ENCODE data around the gene HTRA3. TPM values are rescaled to one million over a fixed set of nuclear protein-coding genes. Genes with fewer than 3 reads are reported as not detected.

Gene HTRA3
- total and polyA plus RNA-seq, 8 donors = 0.56 to 15.6 (median 2.7) TPM

GRCh38 chr4:8316911-8317351, 47.4 kb downstream of the HTRA3 start:
- DNase-seq = peak in 2 of 6 donors; percentile 45 to 51
- no peaks in the 10 kb centered on the region for H3K9me3 ChIP-seq
- intact Hi-C loops (cut with DNase I) = no loop called here
- no peak overlapping the region for H3K4me3 ChIP-seq
- no peak overlapping the region for H3K27ac ChIP-seq
- no peaks in the 10 kb centered on the region for H3K27me3 ChIP-seq
- no peaks in the 10 kb centered on the region for H3K36me3 ChIP-seq
- ATAC-seq = no peak
- peaks cover 0 to 6% (median 0%) of the 10 kb centered on the region in 3 donors for H3K4me1 ChIP-seq
- WGBS, 2 donors = 88 to 94% methylated on average over 15 of the region's 15 CpGs
- FAIRE-seq = no peak
- no peak for TF ChIP-seq CTCF (IDR thresholded peaks at IDR 0.05)

GRCh38 chr4:8317474-8317873, 47.9 kb downstream of the HTRA3 start:
- no peak for DNase-seq
- no peak for ATAC-seq
- intact Hi-C loops (cut with DNase I) = no loop called here

GRCh38 chr4:8318509-8318908, 49.0 kb downstream of the HTRA3 start:
- Histone ChIP-seq H3K27me3 (no peaks in the 10 kb centered on the region), H3K4me3 (no peak overlapping the region), H3K9me3 (no peaks in the 10 kb centered on the region), H3K27ac (no peak overlapping the region), H3K4me1 (peaks cover 0 to 6% (median 0%) of the 10 kb centered on the region in 3 donors), H3K36me3 (no peaks in the 10 kb centered on the region)
- 87 to 93% methylated on average over 7 of the region's 7 CpGs for WGBS, 2 donors
- TF ChIP-seq CTCF (IDR thresholded peaks at IDR 0.05) = no peak
- no peak for FAIRE-seq
- ATAC-seq = no peak
- intact Hi-C loops (cut with DNase I) = no loop called here
- no peak for DNase-seq

More at GRCh38 chr4:8317474-8317873, 47.9 kb downstream of the HTRA3 start:
- FAIRE-seq = no peak
- Histone ChIP-seq H3K27ac (no peak overlapping the region), H3K4me3 (no peak overlapping the region), H3K36me3 (no peaks in the 10 kb centered on the region), H3K9me3 (no peaks in the 10 kb centered on the region), H3K4me1 (peaks cover 0 to 6% (median 0%) of the 10 kb centered on the region in 3 donors), H3K27me3 (no peaks in the 10 kb centered on the region)
- TF ChIP-seq CTCF (IDR thresholded peaks at IDR 0.05) = no peak
- 78 to 79% methylated on average over 6 of the region's 6 CpGs for WGBS, 2 donors

GRCh38 chr4:8319061-8319460, 49.5 kb downstream of the HTRA3 start:
- DNase-seq (no peak), FAIRE-seq (no peak), ATAC-seq (no peak)
- intact Hi-C loops (cut with DNase I) = no loop called here
- peaks cover 0 to 6% (median 0%) of the 10 kb centered on the region in 3 donors for H3K4me1 ChIP-seq
- H3K9me3 ChIP-seq = no peaks in the 10 kb centered on the region
- WGBS, 2 donors = 74 to 80% methylated on average over 6 of the region's 6 CpGs
- TF ChIP-seq CTCF (IDR thresholded peaks at IDR 0.05) = no peak
- H3K27ac ChIP-seq = no peak overlapping the region
- no peak overlapping the region for H3K4me3 ChIP-seq
- no peaks in the 10 kb centered on the region for H3K36me3 ChIP-seq
- no peaks in the 10 kb centered on the region for H3K27me3 ChIP-seq

- no peaks in the 10 kb centered on the region for H3K9me3 ChIP-seq
- H3K27me3 ChIP-seq = no peaks in the 10 kb centered on the region
- DNase-seq (peak in 1 of 6 donors; percentile 28), ATAC-seq (no peak), FAIRE-seq (peak; percentile 91)
- WGBS, 2 donors = 58 to 61% methylated on average over 13 of the region's 13 CpGs
- H3K4me3 ChIP-seq = no peak overlapping the region
- H3K4me1 ChIP-seq = peaks cover 0 to 6% (median 0%) of the 10 kb centered on the region in 3 donors
- H3K27ac ChIP-seq = no peak overlapping the region
- H3K36me3 ChIP-seq = no peaks in the 10 kb centered on the region
- intact Hi-C loops (cut with DNase I) = no loop called here
- TF ChIP-seq CTCF (IDR thresholded peaks at IDR 0.05) = no peak
Observed at GRCh38 chr4:8319731-8320385, 50.3 kb downstream of the HTRA3 start.
